Ishikawa (cell line): ENCODE data around the gene B4GAT1.

Experiments
- EGR1 ChIP-seq: IDR thresholded peaks from 2 replicates; pipeline ENCODE4 v1.6.1; 2012
- EP300 ChIP-seq: IDR thresholded peaks from 2 replicates; pipeline ENCODE4 v1.6.1; 2012; ENCODE audit warnings: borderline replicate concordance
- FOXM1 ChIP-seq: IDR thresholded peaks from 2 replicates; pipeline ENCODE4 v1.6.1; 2012; ENCODE audit warnings: low read depth, borderline replicate concordance
- YY1 ChIP-seq: IDR thresholded peaks from 2 replicates; pipeline ENCODE4 v1.6.1; 2012; ENCODE audit warnings: low read depth

- no peak for TF ChIP-seq EP300
- no peak for TF ChIP-seq FOXM1
- no peak for TF ChIP-seq YY1
- no peak for TF ChIP-seq EGR1
Observed at GRCh38 chr11:66322732-66323427, 24.5 kb downstream of the B4GAT1 start.
